GM18519 (cell line): Measurements from ENCODE around the gene SPO11.

ENCODE experiments used
- ATAC-seq: cut with Tn5 transposase; IDR thresholded peaks from one replicate; pipeline ENCODE4 v1.9.1; 2021; ENCODE audit warnings: mild to moderate bottlenecking, moderate library complexity; ENCODE audit not compliant: unreplicated experiment, low FRiP score

SPO11 gene, protein sequence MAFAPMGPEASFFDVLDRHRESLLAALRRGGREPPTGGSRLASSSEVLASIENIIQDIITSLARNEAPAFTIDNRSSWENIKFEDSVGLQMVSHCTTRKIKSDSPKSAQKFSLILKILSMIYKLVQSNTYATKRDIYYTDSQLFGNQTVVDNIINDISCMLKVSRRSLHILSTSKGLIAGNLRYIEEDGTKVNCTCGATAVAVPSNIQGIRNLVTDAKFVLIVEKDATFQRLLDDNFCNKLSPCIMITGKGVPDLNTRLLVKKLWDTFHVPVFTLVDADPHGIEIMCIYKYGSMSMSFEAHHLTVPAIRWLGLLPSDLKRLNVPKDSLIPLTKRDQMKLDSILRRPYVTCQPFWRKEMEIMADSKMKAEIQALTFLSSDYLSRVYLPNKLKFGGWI

GRCh38 chr20:57329608-57330221 is at the start of gene SPO11:
Gene SPO11 (plus strand): TSS chr20:57329803. CDS start chr20:57329868, 65 bp downstream.
- no peak for ATAC-seq

GRCh38 chr20:57280221-57280620 is 49.4 kb upstream of the SPO11 start:
- no peak for ATAC-seq

- no peak for ATAC-seq
Observed at GRCh38 chr20:57281900-57282299, 47.7 kb upstream of the SPO11 start.

DNA sequence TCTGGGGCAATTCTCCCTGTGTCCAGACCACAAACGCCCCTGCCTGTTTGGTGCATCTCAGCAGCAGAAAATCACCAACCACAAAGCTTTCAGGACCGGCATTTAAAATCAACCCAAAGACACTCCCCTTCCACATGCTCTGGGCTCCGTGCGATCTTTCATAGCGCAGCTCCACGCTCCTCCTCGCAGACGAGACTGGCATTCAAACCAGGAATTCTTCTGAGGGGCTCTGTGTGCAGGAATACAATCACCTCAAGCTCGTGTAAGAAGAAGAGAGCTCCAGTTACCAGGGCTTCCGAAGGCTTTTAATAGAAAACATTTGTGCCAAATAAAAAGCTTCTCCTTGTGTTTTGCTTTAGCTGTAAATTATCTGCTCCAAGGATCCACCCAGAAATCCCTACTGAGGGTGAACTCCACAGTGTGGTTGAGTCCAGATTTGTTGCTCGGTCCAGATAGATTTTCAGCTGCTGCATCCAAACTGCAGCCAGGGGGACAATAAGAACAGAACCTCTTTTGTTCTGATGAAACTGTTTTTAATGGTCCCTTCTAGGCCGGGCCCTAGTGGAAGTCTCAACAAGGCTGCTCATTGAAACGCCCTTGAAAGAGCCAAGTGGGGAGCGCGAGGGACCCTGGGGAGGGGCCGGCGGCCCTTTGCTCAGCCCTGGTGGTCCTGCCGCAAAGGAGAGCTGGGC is 46.8 kb upstream of the SPO11 start:
- no peak for ATAC-seq

DNA sequence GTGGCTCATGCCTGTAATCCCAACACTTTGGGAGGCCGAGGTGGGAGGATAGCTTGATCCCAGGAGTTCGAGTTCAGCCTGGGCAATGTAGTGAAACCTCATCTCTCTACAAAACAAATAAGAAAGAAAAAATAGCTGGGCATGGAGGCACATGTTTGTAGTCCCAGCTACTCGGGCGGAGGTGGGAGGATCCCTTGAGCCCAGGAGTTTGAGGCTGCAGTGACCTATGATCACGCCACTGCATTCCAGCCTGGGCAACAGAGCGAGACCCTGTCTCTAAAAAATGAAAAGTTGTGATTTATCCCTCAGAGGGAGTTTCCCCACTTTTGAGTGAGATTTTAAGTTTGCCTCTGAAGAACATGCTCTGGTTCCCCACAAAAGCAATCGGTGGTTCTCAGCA is 45.7 kb upstream of the SPO11 start:
- no peak for ATAC-seq

DNA sequence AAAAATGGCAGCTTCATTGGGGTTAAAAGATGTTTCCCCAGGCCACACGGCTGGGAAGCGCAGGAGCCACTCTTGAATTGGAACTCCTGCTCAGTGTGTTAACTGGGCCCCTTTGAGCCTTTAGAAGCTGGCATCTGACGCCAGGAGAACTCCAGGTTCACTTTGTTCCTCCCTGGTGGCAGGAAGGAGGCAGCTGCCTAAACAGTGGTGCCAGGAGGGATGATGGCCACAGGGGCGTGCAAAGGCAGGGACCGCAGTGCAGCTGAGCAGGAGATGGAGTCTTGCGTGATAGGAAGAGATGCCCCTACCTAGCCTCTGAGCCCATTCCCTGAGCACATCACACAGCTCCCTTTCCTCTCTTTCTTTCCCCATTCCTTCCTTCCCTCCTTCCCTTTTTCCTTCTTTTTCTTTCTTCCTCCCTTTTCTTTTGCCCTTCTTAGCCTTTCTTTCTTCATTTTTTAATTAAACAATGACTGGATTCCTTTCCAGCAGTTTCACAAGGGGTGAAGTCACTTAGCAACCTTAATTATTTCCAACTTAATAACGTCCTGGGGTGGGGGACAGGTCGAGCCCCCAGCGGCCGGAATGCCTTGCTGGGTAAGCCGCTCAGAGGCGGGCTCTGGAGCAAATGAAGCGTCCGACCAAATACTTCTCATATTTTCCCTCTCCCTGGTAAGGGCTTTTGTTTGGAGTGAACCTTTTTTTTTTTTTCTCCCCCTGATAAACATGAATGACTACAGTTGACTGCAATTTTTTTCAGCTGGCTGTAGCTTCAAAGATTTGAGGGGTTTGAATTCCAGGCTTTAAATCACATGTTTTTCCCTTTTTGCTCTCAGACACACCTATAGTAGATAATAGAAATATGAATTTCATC is 42.4 kb upstream of the SPO11 start:
- ATAC-seq = no peak

GRCh38 chr20:57287901-57288300 is 41.7 kb upstream of the SPO11 start:
- ATAC-seq = no peak

DNA sequence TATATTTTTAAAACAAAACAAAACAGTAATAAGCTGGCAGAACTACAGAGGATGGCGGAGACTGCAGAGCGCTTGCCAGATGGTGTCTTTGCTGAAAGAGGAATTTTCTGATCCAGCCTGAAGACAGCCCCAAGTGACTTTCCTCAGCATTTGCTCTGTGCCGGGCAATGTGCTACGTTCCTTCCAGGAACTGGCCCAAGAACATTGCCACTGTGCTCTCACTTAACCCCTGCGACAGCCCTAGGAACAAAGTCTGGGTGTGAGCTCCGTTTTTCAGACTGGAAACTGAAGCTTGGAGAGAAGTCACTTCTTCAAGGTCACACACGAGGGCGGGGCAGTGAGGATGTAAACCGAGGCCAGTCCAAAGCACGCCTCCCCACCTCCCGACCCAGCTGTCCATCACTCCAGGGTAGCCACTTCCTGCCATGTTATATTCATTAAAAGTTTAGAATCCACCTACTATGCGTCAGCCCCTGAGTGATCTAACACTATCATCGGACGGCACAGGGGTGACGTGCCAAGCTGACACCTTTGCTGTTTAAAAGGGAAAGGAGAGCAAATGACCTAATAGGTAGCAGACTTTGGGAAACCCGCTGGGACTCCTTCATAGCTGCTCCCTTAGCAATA is 40.8 kb upstream of the SPO11 start:
- ATAC-seq = no peak

- ATAC-seq = no peak
Observed at GRCh38 chr20:57289391-57290177, 40.0 kb upstream of the SPO11 start.

DNA sequence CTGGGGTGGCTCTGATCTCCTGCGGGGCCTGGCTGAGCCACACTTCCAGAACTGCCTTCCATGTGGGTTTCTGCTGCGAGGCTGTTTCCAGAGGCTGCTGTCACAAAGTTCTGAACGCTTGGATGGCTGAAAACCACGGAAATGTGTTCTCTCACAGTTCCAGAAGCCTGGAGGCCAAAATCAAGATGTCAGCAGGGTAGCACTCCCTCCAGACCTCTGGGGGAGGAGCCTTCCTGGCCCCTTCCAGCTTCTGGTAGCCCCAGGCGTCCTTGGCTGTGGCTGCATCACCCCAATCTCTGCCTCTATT is 39.5 kb upstream of the SPO11 start:
- no peak for ATAC-seq

GRCh38 chr20:57291003-57291402 is 38.6 kb upstream of the SPO11 start:
- ATAC-seq = no peak

DNA sequence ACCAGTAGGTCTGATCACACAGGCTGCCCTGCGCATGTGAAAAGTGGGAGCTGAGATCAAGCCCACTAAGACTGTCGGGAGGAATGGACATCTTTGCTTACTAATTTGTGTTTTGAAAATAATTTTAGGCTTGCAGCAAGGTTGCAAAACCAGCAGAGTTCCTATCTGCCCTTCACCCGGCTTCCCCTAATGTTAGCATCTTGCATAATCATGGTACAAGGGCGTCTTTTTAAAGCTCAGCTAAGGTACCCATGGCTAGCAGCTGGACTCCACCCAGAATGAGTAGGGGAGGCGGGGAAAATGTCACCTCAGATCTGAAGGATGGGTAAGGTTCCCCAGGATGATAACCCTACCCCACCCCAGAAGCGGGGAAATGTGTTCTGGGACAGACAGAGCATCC is 37.9 kb upstream of the SPO11 start:
- ATAC-seq = no peak

GRCh38 chr20:57292611-57293010 is 37.0 kb upstream of the SPO11 start:
- ATAC-seq = no peak

- no peak for ATAC-seq
Observed at GRCh38 chr20:57293995-57294394, 35.6 kb upstream of the SPO11 start.

DNA sequence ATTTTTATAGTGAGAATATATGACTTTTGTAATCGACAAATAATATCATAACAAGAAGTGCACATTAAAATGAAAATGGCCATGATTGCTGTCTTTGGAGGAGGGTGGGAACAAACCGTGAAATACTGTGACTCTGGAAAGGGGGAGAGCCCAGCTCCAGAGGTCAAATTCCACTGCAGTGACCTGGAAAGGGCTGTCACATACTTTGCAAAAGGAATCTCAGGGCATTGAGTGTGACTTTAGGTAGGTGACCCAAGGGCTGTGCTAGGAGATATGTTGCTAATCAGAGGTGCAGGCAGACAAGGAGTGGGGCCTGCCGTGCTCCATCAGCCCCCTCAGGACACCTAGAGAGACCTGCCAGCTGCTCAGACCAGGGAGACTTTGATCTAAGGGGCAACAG is 35.1 kb upstream of the SPO11 start:
- ATAC-seq = no peak

GRCh38 chr20:57298457-57298856 is 31.1 kb upstream of the SPO11 start:
- ATAC-seq = no peak

DNA sequence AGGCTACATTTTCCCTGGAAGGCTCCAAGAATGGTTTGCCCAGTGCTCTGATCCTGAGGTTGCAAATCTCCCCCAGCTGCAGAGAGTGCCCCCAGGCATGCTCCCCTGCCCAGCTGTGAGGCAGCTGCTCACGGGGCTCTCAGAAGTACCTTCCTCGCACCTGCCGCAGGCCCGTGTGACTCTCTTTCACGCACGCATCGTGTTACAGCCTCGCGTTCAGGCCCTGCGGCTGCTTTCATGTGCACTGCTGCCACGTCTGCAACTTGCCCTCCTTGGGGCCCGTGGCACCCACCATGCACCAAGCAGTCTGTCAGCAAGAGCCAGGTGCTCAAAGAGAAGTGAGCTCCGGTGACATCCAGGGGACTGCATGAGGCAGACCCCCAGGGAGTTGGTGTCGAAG is 28.6 kb upstream of the SPO11 start:
- no peak for ATAC-seq

GRCh38 chr20:57306747-57307146 is 22.9 kb upstream of the SPO11 start:
- ATAC-seq = no peak

- no peak for ATAC-seq
Observed at GRCh38 chr20:57308451-57309271, 20.9 kb upstream of the SPO11 start.
